HUDEP-2 (cell line): ENCODE data around the gene UBE2H.
A peak's percentile ranks its signal among the peaks of the same experiment; 100 is the strongest.

ENCODE experiments used
- DNase-seq, 76 experiments: peaks; one replicate each; lab custom pipeline; 2025; ENCODE audit not compliant: unreplicated experiment in 76 of 76; lab: John Stamatoyannopoulos, UW

The UBE2H gene

DNA sequence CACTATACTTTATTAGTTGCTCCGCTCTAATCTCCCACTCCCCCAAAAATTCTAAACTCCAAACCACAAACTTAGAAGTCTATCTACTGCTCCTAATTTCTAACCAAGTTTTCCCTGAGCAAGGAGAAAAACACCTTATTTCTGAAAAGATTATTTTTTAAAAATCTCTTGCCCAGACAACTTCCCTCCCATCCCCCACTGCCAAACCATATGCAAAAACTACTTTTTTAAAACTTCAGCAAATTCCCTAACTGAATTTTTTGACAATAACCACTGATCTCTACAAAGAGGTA is 1.9 kb downstream of the UBE2H start:
- no peak for DNase-seq

DNA sequence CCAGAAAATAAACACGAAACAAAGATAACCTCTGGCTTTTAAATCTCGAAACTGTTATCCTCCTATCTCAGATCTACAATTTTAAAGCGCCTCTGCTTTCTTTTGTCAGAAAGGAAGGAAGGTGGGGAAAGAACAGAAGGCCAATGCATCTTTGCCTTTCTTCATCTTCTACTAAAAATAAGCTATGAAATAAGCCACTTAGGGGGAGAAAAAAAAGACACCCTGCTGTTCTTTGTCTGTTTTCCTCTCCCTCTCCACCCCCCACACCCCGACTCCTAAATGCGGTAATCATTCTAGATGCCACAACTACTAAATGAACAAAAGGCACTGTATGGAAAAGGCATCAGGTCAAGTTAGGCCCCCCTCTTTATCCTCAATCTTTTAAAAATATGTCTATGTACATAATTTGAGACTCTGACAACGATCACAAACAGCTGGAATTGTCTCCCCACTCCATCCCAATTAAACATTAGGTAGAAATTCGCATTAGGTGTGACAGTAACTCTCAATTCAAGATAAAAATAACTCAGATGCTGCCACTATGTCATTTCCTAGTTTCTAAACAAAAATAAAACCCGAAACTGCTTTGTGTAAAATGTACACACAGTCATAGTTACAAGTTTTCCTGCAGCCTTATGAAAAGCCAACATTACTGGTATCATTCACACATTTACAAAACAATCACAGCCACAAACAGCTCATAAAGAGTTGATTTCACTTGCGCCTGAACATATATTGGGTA is 2.4 kb downstream of the UBE2H start:
- no peak for DNase-seq

DNA sequence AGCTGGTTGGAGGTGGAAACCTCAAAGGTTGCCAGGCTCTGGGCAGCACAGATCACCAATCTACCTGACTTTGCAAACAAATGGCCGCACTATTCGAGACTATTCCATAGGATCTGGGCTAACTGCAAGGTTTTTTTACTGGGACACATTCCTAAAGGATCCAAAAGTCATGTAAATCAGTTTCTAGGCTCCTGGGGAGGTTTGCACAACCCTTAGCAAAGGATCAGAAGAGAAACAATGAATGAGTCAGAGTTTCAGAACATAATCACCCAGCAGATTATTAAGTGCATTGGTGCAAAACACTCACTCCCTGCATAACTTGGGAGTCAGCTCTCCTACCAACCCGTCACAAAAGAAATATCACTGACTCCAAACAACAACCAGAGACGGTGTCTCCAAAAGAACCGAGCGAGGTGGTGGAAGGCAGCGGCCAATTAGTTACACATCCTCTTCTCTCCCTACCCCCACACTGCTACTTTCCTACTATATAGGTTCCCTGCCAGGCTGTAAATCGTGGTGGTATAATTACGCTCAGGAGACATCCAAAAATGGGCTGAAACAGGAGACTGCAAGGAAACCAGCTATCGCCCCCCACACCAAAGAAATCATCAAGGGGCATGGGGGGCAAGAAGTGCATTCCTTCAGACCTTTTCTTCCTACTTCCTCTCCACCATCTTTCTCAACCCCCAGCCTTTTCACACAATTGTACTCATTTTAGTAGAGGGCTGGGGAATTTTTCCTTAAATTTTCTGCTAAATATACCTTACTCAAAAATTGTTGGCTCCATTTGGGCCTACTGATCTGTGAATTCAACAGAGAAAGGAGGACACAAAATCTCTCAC is 3.2 kb downstream of the UBE2H start:
- no peak for DNase-seq

DNA sequence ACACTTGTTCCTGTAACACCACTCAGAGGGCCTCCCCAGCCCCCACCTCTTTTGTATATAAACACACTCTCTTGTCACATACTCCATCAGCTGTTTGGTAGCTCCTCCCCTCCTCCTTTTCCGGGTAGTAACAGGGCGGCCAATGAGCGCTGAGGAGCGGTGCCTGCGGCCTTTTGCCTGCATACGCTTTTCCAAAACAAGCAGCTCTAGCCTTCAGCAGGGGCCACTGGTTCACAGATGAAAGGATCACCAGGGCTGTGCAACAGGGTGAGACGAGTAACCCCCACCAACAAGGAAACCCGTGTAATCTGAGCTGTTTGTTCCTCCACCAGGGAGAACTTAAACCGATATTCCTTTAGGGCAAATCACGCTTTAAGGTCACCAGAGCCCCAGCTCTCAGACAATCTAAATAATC is 3.9 kb downstream of the UBE2H start:
- DNase-seq: peak in 60 of 76 experiments; percentile 14 to 73 (median 52)

DNA sequence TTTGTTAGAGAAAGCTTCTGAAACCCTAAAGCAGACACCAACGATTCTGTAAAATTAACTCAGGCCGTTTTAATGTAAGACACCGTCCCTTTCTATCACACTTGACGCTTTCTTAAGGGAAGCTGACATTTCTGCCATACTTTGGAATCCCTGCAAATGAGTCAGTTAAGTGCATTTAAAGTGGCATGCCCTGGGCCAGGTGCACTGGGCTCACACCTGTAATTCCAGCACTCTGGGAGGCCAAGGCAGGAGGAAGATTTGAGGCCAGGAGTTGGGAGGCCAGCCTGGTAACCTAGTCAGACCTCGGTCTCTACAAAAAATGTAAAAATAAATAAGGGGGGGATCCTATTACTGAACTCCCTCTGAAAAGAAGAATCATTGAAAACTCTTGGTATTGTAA is 4.4 kb downstream of the UBE2H start:
- DNase-seq: no peak

DNA sequence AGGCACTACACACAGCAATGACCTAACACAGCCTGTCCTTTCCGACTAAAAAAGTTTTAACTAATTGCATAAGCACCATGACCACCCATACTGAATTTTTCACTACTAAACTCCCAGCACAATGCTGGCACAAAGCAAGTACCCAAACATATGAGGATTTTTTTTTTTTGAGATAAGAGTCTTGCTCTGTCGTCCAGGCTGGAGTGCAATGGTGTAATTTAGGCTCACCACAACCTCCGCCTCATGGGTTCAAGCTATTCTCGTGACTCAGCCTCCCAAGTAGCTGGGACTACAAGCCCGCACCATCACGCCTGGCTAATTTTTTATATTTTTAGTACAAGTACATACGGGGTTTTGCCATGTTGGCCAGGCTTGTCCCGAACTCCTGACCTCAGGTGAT is 5.1 kb downstream of the UBE2H start:
- DNase-seq: no peak

DNA sequence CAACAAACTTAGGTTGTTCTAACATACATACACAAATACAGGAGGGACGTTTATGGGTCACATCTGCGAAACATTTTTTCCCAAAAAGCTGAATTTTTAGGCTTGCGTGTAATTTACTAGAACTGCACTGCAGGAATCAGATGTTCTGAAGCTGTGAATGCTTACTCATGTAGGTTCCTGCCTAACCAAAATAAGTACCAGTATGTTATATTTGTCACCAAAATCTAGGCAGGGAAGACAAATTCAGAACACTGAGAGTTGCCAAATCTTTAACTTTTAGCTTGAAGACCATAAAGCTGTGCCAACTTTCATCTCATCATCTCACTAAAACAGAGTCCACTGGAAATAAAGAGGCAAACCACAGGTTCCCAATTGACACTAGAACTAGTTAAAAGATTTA is 5.7 kb downstream of the UBE2H start:
- DNase-seq: no peak

DNA sequence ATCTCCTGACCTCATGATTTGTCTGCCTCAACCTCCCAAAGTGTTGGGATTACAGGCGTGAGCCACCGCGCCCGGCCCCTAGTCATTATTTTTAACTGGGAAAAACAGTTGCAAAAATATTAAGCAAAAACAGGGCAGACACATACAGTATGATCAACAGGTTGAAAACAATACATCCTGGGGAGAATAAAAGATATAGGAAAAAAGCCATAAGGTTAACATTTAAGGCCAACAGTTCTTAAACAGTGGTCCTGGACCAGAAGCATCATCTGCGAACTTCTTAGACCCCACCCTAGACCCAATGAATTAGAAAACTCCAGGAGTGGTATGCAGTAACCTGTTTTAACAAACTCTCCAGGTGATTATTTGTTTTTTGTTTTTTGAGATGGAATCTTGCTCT is 6.5 kb downstream of the UBE2H start:
- DNase-seq: no peak

DNA sequence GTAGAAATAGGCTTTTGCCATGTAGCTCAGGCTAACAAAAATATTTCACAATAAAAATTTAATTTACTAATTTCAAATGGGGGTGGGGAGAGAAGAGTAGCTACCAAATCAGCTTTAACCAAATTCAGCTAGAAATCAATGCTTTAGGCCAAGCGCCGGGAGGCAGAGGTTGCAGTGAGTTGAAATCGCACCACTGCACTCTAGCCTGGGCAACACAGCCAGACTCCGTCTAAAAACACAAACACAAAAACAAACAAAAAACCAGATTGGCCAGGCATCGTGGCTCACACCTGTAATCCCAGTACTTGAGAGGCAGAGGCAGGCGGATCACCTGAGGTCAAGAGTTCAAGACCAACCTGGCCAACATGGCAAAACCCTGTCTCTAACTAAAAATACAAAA is 9.4 kb downstream of the UBE2H start:
- DNase-seq: no peak

DNA sequence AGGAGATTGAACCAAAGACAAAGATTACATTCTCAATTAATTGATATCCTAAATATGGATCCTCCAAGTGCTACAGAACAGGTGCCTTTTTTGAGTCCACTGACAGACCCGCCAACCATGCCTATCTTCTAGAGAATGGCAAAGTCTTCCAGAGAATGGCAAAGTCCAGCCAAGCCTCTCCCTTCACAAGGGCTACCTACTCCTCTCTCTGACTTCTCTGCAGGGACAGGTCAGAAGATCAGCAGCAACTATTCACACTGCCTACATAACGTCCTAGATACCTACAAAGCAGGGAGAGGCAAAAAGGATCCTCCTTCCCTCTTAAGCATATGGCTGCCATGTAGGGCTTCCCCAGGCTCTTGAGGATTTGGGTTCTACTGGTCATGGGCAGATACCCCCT is 12.4 kb downstream of the UBE2H start:
- DNase-seq: no peak

DNA sequence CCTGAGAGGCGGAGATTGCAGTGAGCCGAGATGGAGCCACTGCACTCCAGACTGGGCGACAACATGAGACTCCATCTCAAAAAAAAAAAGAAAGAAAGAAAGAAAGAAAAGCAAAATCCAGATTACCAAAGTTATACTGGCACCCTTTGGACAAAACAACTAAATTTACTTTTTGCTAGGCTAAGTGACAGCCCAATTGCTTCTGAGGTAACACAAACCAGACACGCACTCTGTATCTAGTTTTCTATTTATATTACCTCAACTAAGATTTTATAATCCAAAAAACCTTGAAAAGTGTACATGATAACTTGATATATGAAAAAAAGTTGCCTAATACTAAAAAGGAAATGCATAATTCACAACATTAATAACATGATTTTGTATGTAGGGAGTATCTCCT is 12.9 kb downstream of the UBE2H start:
- DNase-seq: no peak

DNA sequence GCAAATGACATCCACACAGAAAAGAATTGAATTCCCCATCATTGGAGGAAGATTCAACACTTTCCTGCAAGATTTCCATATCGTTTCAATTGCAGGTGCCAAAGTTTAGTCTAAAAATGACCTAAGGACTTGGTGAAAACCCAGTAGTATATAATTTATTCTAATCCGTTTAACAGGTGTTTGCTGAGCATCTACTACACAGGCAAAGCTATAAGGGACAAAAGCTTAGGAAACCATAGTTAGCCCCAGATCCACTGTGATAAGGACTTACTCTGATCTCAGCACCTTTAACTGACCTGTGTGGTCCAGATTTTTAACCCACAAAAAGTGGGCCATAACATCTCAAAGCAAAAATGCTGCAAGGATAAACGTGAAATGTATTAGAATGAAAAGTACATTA is 19.1 kb downstream of the UBE2H start:
- no peak for DNase-seq

DNA sequence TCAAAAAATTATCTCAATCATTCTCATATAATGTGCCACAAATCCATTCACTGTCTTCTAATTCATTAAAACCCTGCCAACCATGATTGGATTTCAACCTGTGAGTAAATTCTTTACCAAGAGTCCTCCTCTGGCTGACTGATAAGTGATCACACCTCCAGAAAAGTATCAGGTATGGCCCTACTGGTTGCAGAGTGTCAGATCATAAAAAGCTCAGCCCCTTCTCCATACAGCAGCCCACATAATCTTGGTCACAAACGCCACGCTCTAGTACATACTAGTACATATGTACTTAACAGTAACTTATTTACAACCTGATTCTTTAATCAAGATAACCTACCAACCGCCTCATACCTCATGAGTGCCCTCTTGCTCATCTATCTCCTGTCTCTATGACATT is 26.1 kb downstream of the UBE2H start:
- no peak for DNase-seq

DNA sequence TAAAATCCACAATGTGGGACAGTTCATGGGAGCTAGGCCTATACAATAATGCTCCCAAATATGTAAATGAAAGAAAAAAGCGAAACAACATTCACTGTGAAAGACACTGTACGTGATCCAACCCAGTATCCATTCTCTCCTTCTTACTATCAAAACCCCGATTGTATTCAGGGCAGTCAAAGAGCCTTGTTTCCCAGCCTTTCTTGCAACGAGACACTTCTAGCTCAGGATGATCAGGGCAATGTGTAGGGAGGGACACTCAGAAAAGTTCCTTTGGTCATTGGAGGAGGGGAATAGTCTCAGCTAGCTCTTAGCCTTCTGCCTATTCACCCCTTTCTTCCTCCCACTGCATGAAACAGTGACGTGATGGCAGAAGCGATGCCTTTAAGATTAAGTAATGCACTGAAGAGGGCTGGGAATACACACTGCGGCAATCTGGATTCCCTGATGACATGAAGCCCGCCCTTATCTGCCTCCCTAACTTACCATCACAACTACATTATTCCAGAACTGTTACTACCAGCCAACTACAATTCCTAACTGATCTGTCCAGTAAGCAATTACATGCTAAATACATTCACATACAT is 27.3 kb downstream of the UBE2H start:
- DNase-seq: no peak

DNA sequence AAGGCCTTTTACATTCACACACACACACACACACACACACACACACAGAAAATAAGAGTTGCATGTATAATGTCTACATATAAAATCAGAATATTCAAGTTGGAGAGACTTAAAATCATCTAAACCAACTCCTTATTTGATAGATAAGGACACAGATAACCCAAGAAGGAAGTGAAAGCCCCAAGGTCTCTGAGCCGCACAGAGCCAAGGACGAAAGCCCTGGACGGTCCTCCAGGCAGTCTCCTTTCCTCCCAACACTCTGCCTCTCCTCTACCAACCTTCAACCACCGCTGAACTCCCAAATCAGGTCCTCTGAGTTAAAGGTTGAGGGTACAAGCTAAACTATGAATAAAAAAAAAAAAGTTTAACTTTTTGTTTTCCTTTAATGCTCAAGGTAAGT is 28.2 kb downstream of the UBE2H start:
- no peak for DNase-seq

DNA sequence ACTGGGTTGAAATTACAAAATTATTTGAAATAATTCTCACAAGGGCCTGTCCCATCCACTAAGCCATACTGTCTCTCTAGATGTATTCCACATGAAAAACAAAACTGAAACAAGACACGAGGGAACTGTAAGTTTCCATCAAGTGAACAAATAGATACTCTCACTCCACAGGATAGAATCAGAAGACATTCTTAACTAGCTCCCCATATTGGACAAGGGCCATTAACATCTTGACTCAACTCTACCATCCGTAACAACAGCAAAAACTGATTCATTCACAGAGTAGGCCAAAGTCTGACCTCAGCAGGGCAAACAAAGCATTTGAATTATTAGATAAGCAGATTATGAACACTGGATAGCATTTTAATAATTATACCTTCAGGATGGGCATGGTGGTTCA is 29.1 kb downstream of the UBE2H start:
- DNase-seq: no peak

DNA sequence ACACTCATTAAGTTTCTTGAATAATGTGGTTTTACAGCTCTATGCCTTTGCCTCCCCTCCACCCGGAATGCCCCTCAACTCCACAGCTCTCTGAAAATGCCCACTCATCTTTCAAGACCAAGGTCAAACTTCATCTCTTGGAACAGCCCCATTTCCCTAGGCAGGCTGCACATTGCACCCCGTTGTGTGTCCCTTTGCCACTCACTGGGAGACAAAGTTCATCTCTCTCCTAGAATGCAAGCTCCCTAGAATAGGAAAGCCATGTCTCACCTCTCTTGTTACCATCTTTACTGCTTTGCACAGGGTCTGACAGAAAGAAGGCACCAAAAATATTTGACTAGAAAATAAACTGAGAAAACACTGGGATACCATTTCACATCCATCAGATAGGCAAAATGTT is 33.3 kb downstream of the UBE2H start:
- no peak for DNase-seq

DNA sequence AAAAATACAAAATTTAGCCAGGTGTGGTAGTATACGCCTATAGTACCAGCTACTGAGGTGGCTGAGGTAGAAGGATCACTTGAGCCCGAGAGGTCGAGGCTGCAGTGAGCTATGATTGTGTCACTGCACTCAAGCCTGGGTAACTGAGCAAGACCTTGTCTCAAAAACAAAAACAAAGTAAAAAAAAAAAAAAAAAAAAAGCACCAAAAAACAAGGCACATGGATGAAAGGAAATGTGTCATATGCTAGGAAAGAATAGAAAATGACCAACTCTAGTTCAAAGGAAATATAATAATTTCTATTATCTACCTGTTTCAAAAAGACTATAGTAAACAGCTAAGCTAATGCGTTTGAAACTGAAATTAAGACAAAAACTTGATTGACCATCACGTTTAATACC is 33.8 kb downstream of the UBE2H start:
- DNase-seq: no peak

DNA sequence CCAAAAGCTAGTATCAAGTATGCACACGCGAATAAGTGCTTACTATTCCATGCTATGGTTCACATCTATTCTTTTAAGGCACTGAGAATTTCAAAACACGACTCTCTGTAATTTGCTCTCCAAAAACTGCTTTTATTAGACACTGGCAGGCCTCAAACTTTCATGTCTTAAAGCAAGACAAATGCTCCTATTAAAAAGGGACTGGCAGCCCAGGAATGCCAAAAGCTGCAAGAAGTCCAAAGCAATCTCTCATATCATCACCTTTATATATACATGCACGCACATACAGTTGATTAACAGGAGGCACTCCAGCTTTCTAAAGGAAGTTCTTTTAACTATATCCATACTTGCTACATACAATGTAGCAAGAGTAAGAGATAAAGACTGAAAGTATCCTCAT is 34.8 kb downstream of the UBE2H start:
- no peak for DNase-seq

DNA sequence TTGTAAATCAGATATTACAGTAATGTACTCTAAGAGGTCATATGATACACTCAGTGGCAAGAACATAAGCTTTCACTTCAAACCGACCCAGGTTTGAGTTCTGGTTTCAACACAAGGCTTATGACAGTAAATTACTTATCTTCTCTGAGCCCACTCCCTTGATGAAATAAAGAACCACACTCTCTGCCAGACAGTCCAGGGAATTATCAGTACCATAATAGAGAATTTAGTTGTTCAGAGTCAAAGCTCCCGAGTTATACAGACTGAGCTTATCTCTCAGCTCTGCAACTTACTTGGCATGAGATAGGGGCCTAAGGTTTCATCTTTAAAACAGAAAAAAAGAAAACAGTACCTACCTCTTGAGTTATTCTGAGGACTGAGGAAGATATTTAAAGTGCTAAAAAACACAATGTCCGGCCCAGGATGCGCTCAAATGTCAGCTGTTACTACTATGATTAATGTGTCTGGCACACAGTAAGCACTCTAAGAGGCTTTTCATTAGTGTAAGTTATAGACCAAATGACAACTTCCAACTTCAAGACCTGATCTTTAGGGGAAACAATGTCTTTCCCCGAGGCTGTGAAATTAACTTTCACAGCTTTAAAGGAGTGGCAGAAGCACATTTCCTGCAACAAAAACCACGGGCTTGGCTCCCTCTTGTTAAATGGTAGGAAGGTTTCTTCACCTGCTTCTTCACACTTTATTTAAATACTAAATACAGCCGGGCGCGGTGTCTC is 38.1 kb downstream of the UBE2H start:
- peak in 10 of 76 experiments; percentile 2 to 30 (median 14) for DNase-seq

DNA sequence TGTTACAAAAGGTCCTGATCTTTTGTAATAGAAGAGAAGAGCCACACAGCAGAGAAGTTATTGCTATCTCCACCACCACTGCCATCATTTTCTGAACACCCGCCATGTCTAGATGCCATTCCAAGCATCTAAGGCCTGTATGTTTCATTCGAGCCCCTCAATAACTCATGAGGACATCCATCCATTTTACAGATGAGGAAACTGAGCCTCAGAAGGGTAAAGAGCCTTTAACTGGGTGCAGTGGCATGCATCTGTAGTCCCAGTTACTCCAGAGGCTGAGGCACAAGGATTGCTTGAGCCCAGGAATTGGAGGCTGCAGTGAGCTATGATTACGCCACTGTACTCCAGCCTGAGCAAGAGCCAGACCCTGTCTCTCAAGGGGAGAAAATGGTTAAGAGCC is 39.3 kb downstream of the UBE2H start:
- no peak for DNase-seq
